Neural cell (in vitro differentiated cells): ENCODE results near the gene CYP4F22. TPM values are rescaled to one million over a fixed set of nuclear protein-coding genes. Genes with fewer than 3 reads are reported as not detected.
"Not testable (repeated sequence)": the region's sequence is repeated elsewhere in the genome, so short reads cannot be mapped to it uniquely, and the experiment has no call there.

ENCODE experiments used
- H2AFZ ChIP-seq: fragments of 200-600, 300-800 bp; sonication (generic), shearing (Covaris generic); 2 replicates; pipeline ENCODE4 v1.6.0; 2014; ENCODE audit warnings: low read depth, mild to moderate bottlenecking, antibody characterized with exemption, low read length, moderate library complexity
- H3F3A ChIP-seq: fragments of 200-600 bp; shearing (Covaris generic); 2 replicates; pipeline ENCODE4 v1.6.1; 2016; ENCODE audit warnings: mild to moderate bottlenecking, moderate library complexity, mixed read lengths, antibody characterized with exemption, low read length; ENCODE audit not compliant: insufficient read depth, poor library complexity, severe bottlenecking
- H3K27ac ChIP-seq: fragments of 200-600, 300-800 bp; sonication (generic), shearing (Covaris generic); 2 replicates; pipeline ENCODE4 v1.5.1; 2014; ENCODE audit warnings: mild to moderate bottlenecking, low read length, moderate library complexity
- H3K27me3 ChIP-seq: fragments of 300-800, 200-600 bp; sonication (generic), shearing (Covaris generic); 2 replicates; pipeline ENCODE4 v1.6.0; 2014; ENCODE audit warnings: mild to moderate bottlenecking, low read depth, low read length, moderate library complexity; ENCODE audit not compliant: insufficient read depth
- H3K36me3 ChIP-seq: fragments of 300-800, 200-600 bp; sonication (generic), shearing (Covaris generic); 2 replicates; pipeline ENCODE4 v1.5.1; 2014; ENCODE audit warnings: mild to moderate bottlenecking, antibody characterized with exemption, low read length, moderate library complexity; ENCODE audit not compliant: insufficient read depth
- H3K4me2 ChIP-seq: fragments of 300-800, 200-600 bp; sonication (generic), shearing (Covaris generic); 2 replicates; pipeline ENCODE4 v1.6.0; 2014; ENCODE audit warnings: mild to moderate bottlenecking, low read length
- H3K4me3 ChIP-seq: fragments of 300-800, 200-600 bp; sonication (generic), shearing (Covaris generic); 2 replicates; pipeline ENCODE4 v1.5.1; 2014; ENCODE audit warnings: mild to moderate bottlenecking, low read length, moderate library complexity
- H3K79me2 ChIP-seq: fragments of 200-600 bp; shearing (Covaris generic); replicated peaks from 2 replicates; pipeline ENCODE4 v1.6.0; 2014; ENCODE audit warnings: mild to moderate bottlenecking, low read length, moderate library complexity; ENCODE audit not compliant: insufficient read depth
- H3K9ac ChIP-seq: fragments of 300-800, 200-600 bp; sonication (generic), shearing (Covaris generic); 2 replicates; pipeline ENCODE4 v1.6.1; 2016; ENCODE audit warnings: mild to moderate bottlenecking, low read length, mixed read lengths
- H3K9me2 ChIP-seq: fragments of 200-600 bp; shearing (Covaris generic); 2 replicates; pipeline ENCODE4 v1.6.1; 2016; ENCODE audit warnings: mild to moderate bottlenecking, low read length, mixed read lengths; ENCODE audit not compliant: insufficient read depth
- H3K9me3 ChIP-seq: fragments of 200-600, 300-800 bp; sonication (generic), shearing (Covaris generic); 2 replicates; pipeline ENCODE4 v1.6.1; 2016; ENCODE audit warnings: mild to moderate bottlenecking, mixed run types, low read length, moderate library complexity, mixed read lengths
- H4K20me1 ChIP-seq: fragments of 200-600 bp; shearing (Covaris generic); 2 replicates; pipeline ENCODE4 v1.6.1; 2016; ENCODE audit warnings: mild to moderate bottlenecking, mixed run types; ENCODE audit not compliant: insufficient read depth
- EP300 ChIP-seq: fragments of 450-650 bp; conservative IDR thresholded peaks from 2 replicates; pipeline ENCODE4 v1.6.1; 2014; ENCODE audit warnings: antibody characterized with exemption, mild to moderate bottlenecking, moderate library complexity; ENCODE audit not compliant: poor library complexity, severe bottlenecking
- MXI1 ChIP-seq: fragments of 450-650 bp; conservative IDR thresholded peaks from 2 replicates; pipeline ENCODE4 v1.6.1; 2014; ENCODE audit warnings: antibody characterized with exemption, mild to moderate bottlenecking; ENCODE audit not compliant: poor library complexity, severe bottlenecking
- POLR2AphosphoS5 ChIP-seq: IDR thresholded peaks from 2 replicates; pipeline ENCODE4 v1.6.1; 2012
- RAD21 ChIP-seq: fragments of 450-650 bp; conservative IDR thresholded peaks from 2 replicates; pipeline ENCODE4 v1.6.1; 2014; ENCODE audit warnings: antibody characterized with exemption, mild to moderate bottlenecking, moderate library complexity
- SMC3 ChIP-seq: fragments of 450-650 bp; conservative IDR thresholded peaks from 2 replicates; pipeline ENCODE4 v1.6.1; 2014; ENCODE audit warnings: antibody characterized with exemption, mild to moderate bottlenecking, moderate library complexity; ENCODE audit not compliant: poor library complexity
- TAF1 ChIP-seq: IDR thresholded peaks from 2 replicates; pipeline ENCODE4 v1.6.1; 2012; ENCODE audit warnings: low read depth
- polyA plus RNA-seq: library from polyadenylated mRNA; depleted of rRNA; stranded (reverse); fragments of >200 nt; gene quantifications from 2 replicates; pipeline ENCODE4 v1.2.3, GENCODE V29; 2014
- TF ChIP-seq, protein P1 (sequence below): fragments of 450-650 bp; IDR thresholded peaks from 2 replicates; pipeline ENCODE4 v1.5.1; 2014; ENCODE audit warnings: antibody characterized with exemption, mild to moderate bottlenecking, moderate library complexity; ENCODE audit not compliant: poor library complexity, severe bottlenecking
- TF ChIP-seq, protein P2 (sequence below): IDR thresholded peaks from 2 replicates; pipeline ENCODE4 v1.6.1; 2012; ENCODE audit warnings: borderline replicate concordance

Gene CYP4F22
- polyA plus RNA-seq, 1 donor from 2014 or later, result not detected

DNA sequence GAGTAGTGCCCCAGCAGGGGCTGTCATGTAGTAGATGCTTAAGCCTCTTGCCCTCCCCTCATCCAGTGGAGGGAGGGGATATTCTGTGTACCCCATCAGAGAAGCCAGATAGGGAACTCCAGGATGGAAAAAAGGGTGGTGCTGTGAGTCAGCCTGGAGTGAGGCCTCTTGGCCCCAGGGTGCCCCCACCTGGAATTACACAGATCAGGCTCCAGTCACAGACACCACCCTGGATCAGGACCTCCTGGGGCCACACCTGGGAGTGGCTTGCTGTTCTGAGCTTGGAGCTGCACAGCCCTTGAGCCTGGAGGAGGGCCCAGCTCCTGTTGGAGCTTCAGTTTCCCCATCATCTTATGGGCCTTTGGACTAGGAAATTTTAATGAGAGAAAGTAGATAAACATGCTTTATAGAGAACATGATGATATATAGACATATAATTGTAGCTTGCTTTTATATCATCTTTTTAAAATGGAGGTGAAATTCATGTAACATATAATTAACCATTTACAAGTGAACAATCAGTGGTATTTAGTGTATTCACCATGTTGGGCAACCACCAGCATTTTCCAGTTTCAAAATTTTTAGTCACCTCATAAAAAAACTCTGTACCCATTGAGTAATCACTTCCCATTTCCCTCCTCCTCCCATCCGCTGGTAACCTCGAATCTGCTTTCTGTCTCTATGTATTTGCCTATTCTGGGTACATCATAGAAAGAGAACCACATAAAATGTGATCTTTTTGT is 24.6 kb downstream of the CYP4F22 start:
- Histone ChIP-seq H3K27ac (no peak overlapping the region), H3K9me2 (no peaks in the 10 kb centered on the region), H3K9me3 (no peaks in the 10 kb centered on the region), H3F3A (no peaks in the 10 kb centered on the region), H4K20me1 (no peaks in the 10 kb centered on the region), H3K4me2 (no peak overlapping the region), H3K36me3 (no peaks in the 10 kb centered on the region), H3K79me2 (no peaks in the 10 kb centered on the region), H3K9ac (no peak overlapping the region), H2AFZ (no peak overlapping the region), H3K27me3 (no peaks in the 10 kb centered on the region), H3K4me3 (no peak overlapping the region)
- TF ChIP-seq POLR2AphosphoS5 (no peak), MXI1 (no peak), RAD21 (no peak), SMC3 (no peak), TAF1 (no peak), EP300 (no peak)
- TF ChIP-seq, protein P1, sequence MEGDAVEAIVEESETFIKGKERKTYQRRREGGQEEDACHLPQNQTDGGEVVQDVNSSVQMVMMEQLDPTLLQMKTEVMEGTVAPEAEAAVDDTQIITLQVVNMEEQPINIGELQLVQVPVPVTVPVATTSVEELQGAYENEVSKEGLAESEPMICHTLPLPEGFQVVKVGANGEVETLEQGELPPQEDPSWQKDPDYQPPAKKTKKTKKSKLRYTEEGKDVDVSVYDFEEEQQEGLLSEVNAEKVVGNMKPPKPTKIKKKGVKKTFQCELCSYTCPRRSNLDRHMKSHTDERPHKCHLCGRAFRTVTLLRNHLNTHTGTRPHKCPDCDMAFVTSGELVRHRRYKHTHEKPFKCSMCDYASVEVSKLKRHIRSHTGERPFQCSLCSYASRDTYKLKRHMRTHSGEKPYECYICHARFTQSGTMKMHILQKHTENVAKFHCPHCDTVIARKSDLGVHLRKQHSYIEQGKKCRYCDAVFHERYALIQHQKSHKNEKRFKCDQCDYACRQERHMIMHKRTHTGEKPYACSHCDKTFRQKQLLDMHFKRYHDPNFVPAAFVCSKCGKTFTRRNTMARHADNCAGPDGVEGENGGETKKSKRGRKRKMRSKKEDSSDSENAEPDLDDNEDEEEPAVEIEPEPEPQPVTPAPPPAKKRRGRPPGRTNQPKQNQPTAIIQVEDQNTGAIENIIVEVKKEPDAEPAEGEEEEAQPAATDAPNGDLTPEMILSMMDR, result no peak
- TF ChIP-seq, protein P2, sequence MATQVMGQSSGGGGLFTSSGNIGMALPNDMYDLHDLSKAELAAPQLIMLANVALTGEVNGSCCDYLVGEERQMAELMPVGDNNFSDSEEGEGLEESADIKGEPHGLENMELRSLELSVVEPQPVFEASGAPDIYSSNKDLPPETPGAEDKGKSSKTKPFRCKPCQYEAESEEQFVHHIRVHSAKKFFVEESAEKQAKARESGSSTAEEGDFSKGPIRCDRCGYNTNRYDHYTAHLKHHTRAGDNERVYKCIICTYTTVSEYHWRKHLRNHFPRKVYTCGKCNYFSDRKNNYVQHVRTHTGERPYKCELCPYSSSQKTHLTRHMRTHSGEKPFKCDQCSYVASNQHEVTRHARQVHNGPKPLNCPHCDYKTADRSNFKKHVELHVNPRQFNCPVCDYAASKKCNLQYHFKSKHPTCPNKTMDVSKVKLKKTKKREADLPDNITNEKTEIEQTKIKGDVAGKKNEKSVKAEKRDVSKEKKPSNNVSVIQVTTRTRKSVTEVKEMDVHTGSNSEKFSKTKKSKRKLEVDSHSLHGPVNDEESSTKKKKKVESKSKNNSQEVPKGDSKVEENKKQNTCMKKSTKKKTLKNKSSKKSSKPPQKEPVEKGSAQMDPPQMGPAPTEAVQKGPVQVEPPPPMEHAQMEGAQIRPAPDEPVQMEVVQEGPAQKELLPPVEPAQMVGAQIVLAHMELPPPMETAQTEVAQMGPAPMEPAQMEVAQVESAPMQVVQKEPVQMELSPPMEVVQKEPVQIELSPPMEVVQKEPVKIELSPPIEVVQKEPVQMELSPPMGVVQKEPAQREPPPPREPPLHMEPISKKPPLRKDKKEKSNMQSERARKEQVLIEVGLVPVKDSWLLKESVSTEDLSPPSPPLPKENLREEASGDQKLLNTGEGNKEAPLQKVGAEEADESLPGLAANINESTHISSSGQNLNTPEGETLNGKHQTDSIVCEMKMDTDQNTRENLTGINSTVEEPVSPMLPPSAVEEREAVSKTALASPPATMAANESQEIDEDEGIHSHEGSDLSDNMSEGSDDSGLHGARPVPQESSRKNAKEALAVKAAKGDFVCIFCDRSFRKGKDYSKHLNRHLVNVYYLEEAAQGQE, result no peak

DNA sequence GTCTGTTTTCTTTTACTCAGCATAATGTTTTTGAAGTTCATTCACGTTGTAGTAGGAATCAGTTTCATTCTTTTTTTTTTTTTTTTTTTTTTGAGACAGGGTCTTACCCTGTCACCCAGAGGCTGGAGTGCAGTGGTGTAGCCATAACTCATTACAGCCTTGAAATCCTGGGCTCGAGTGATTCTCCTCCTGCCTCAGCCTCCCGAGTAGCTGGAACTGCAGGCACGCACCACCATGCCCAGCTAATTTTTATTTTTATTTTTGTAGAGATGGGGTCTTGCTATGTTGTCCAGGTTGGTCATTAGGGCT is 25.2 kb downstream of the CYP4F22 start:
- H3K9me3 ChIP-seq, H2AFZ ChIP-seq: not testable (repeated sequence)

More for the DNA sequence above, 25.2 kb downstream of the CYP4F22 start:
- H3K36me3 ChIP-seq, H3K27ac ChIP-seq, H3K4me2 ChIP-seq, H3K79me2 ChIP-seq, H3K9me2 ChIP-seq, H4K20me1 ChIP-seq, H3K27me3 ChIP-seq, H3K9ac ChIP-seq, H3F3A ChIP-seq, H3K4me3 ChIP-seq: not testable (repeated sequence)
